CD14-positive monocyte (primary cell): ENCODE data around the gene CBX6. TPM values are rescaled to one million over a fixed set of nuclear protein-coding genes. Genes with fewer than 3 reads are reported as not detected.

Experiments
- DNase-seq, 3 donors: peaks; one replicate each; pipeline ENCODE4 v3.0.0-alpha.2; 2011 to 2022
- H2AFZ ChIP-seq: 2 replicates; pipeline ENCODE4 v1.6.0; 2012; ENCODE audit warnings: mild to moderate bottlenecking, low read depth, low read length, inconsistent platforms; ENCODE audit not compliant: insufficient read depth, poor library complexity, severe bottlenecking
- H3K27ac ChIP-seq, 2 donors: 1 replicate in 1 of 2; 2 replicates in 1 of 2; pipeline ENCODE4 v1.5.1; 2012 to 2013; ENCODE audit warnings: low read length in 2 of 2, control low read depth in 1 of 2, inconsistent platforms in 1 of 2, low read depth in 1 of 2, mild to moderate bottlenecking in 1 of 2
- H3K27me3 ChIP-seq, 2 donors: one replicate each; pipeline versions ENCODE4 v1.6.0 to v1.6.1; 2011 to 2013; ENCODE audit warnings: low read length in 2 of 2; ENCODE audit not compliant: control insufficient read depth in 2 of 2, insufficient read depth in 2 of 2
- H3K36me3 ChIP-seq, 2 donors: replicated peaks in 1 of 2; 1 replicate in 1 of 2; 2 replicates in 1 of 2; pipeline versions ENCODE4 v1.5.1 to v1.6.1; 2012 to 2013; ENCODE audit warnings: low read length in 2 of 2, control low read depth in 1 of 2, inconsistent platforms in 1 of 2, mild to moderate bottlenecking in 1 of 2; ENCODE audit not compliant: insufficient read depth in 2 of 2, control insufficient read depth in 1 of 2
- H3K4me1 ChIP-seq, 2 donors: 1 replicate in 1 of 2; 2 replicates in 1 of 2; pipeline versions ENCODE4 v1.5.1 to v1.6.1; 2012 to 2013; ENCODE audit warnings: low read length in 2 of 2, control low read depth in 1 of 2, inconsistent platforms in 1 of 2, mild to moderate bottlenecking in 1 of 2, moderate library complexity in 1 of 2; ENCODE audit not compliant: insufficient read depth in 2 of 2, control insufficient read depth in 1 of 2
- H3K4me2 ChIP-seq: replicated peaks from 2 replicates; pipeline ENCODE3; 2012; ENCODE audit warnings: low read length, moderate library complexity, mild to moderate bottlenecking; ENCODE audit not compliant: poor library complexity, severe bottlenecking; ENCODE audit errors: extremely low read depth
- H3K4me3 ChIP-seq, 3 experiments: fragments of 200-600 bp in 1 of 3; sonication (generic) in 1 of 3; replicated peaks in 1 of 3; 1 replicate in 2 of 3; 2 replicates in 1 of 3; pipeline ENCODE4 v1.5.1; 2011 to 2013; ENCODE audit warnings: low read length in 3 of 3, mild to moderate bottlenecking in 3 of 3, control low read depth in 2 of 3, low read depth in 2 of 3, inconsistent platforms in 1 of 3, moderate library complexity in 1 of 3
- H3K79me2 ChIP-seq: 2 replicates; pipeline ENCODE4 v1.6.0; 2012; ENCODE audit warnings: mild to moderate bottlenecking, control low read depth, inconsistent platforms, low read length, moderate library complexity; ENCODE audit not compliant: insufficient read depth
- H3K9ac ChIP-seq: 2 replicates; pipeline ENCODE4 v1.6.0; 2017; ENCODE audit warnings: low read length, mild to moderate bottlenecking; ENCODE audit not compliant: insufficient read depth, poor library complexity, severe bottlenecking
- H3K9me3 ChIP-seq, 2 donors: replicated peaks in 1 of 2; 1 replicate in 1 of 2; 2 replicates in 1 of 2; pipeline versions ENCODE4 v1.5.1 to v1.6.1; 2012 to 2013; ENCODE audit warnings: low read length in 2 of 2, control low read depth in 1 of 2; ENCODE audit not compliant: control insufficient read depth in 1 of 2, insufficient read depth in 1 of 2
- H4K20me1 ChIP-seq: 2 replicates; pipeline ENCODE4 v1.6.0; 2012; ENCODE audit warnings: mild to moderate bottlenecking, low read length, control low read depth, moderate library complexity; ENCODE audit not compliant: insufficient read depth
- H3K27ac Mint-ChIP-seq, 7 donors: one replicate each; pipeline ENCODE4 v1.8.0; 2020; ENCODE audit warnings: mild to moderate bottlenecking in 7 of 7, mixed read lengths in 7 of 7, moderate library complexity in 6 of 7, inconsistent platforms in 2 of 7
- H3K27me3 Mint-ChIP-seq, 3 donors: one replicate each; pipeline ENCODE4 v1.8.0; 2021 to 2022; ENCODE audit warnings: low read depth in 3 of 3, mild to moderate bottlenecking in 3 of 3, mixed read lengths in 3 of 3, moderate library complexity in 3 of 3, inconsistent platforms in 1 of 3
- H3K36me3 Mint-ChIP-seq, 2 donors: one replicate each; pipeline ENCODE4 v1.8.0; 2020; ENCODE audit warnings: mixed read lengths in 2 of 2, inconsistent platforms in 1 of 2, mild to moderate bottlenecking in 1 of 2
- H3K4me1 Mint-ChIP-seq: one replicate; pipeline ENCODE4 v1.8.0; 2020; ENCODE audit warnings: mild to moderate bottlenecking, mixed read lengths
- H3K4me3 Mint-ChIP-seq, 2 donors: one replicate each; pipeline ENCODE4 v1.8.0; 2020; ENCODE audit warnings: mild to moderate bottlenecking in 2 of 2, mixed read lengths in 2 of 2, moderate library complexity in 1 of 2
- H3K9me3 Mint-ChIP-seq, 7 donors: one replicate each; pipeline ENCODE4 v1.8.0; 2020 to 2022; ENCODE audit warnings: mixed read lengths in 7 of 7, mild to moderate bottlenecking in 6 of 7, moderate library complexity in 6 of 7, inconsistent platforms in 2 of 7
- CTCF ChIP-seq: fragments of 200-600 bp; IDR thresholded peaks from one replicate; pipeline ENCODE4 v1.8.0; 2022; ENCODE audit warnings: antibody characterized with exemption, mild to moderate bottlenecking
- WGBS: methylation state at CpG from one replicate; pipeline ENCODE4 v1.1.5; 2013; ENCODE audit warnings: missing lambda C conversion rate; ENCODE audit not compliant: insufficient coverage; 5-methylcytosine and 5-hydroxymethylcytosine counted together
- intact Hi-C, 2 donors: fragments of 100-400 bp; cut with micrococcal nuclease; formaldehyde crosslinking; loops; one replicate each; pipeline versions ENCODE4 v1.15.0 to v1.15.1; 2023
- polyA plus RNA-seq, 3 donors: library from polyadenylated mRNA; depleted of rRNA in 1 of 3; unstranded in 2 of 3; stranded (reverse) in 1 of 3; fragments of 300-500 nt in 2 of 3; fragments of >200 nt in 1 of 3; fragmentation: Illumina TruSeq in 2 of 3; gene quantifications; 1 replicate in 2 of 3; 2 replicates in 1 of 3; pipeline ENCODE4 v1.2.3, GENCODE V29; 2012 to 2021

The CBX6 gene
- polyA plus RNA-seq, 3 donors = 2.1 to 26.7 (median 5.0) TPM

GRCh38 chr22:38891256-38891655 lies 19.2 kb upstream of the CBX6 start:
- Histone ChIP-seq H3K4me1 (no peaks in the 10 kb centered on the region), H3K9me3 (no peaks in the 10 kb centered on the region), H3K4me2 (no peak overlapping the region), H3K9ac (no peak overlapping the region), H4K20me1 (no peaks in the 10 kb centered on the region), H3K36me3 (no peaks in the 10 kb centered on the region), H3K4me3 (no peak overlapping the region), H3K79me2 (no peaks in the 10 kb centered on the region), H3K27ac (no peak overlapping the region), H2AFZ (no peak overlapping the region), H3K27me3 (peaks cover 6 to 7% of the 10 kb centered on the region in 2 donors)
- TF ChIP-seq CTCF = no peak
- DNase-seq = no peak
- Mint-ChIP-seq H3K27me3 (peaks cover 9 to 24% (median 18%) of the 10 kb centered on the region in 3 donors), H3K4me1 (no peaks in the 10 kb centered on the region), H3K36me3 (no peaks in the 10 kb centered on the region), H3K4me3 (no peak overlapping the region), H3K9me3 (no peaks in the 10 kb centered on the region), H3K27ac (no peak overlapping the region)
- 87% methylated on average over 9 of the region's 9 CpGs for whole genome bisulfite sequencing
- intact Hi-C loops = no loop called here

- Mint-ChIP-seq H3K9me3 (no peaks in the 10 kb centered on the region), H3K36me3 (no peaks in the 10 kb centered on the region), H3K27me3 (peaks cover 9 to 24% (median 18%) of the 10 kb centered on the region in 3 donors), H3K27ac (no peak overlapping the region), H3K4me1 (no peaks in the 10 kb centered on the region), H3K4me3 (no peak overlapping the region)
- no peak overlapping the region for H3K4me3 ChIP-seq
- TF ChIP-seq CTCF = no peak
- no peaks in the 10 kb centered on the region for H3K9me3 ChIP-seq
- no peaks in the 10 kb centered on the region for H3K36me3 ChIP-seq
- no peak overlapping the region for H3K27ac ChIP-seq
- no peak overlapping the region for H3K9ac ChIP-seq
- DNase-seq = no peak
- intact Hi-C loops = no loop called here
- 83% methylated on average over 1 of the region's 5 CpGs for WGBS
- H3K4me2 ChIP-seq = no peak overlapping the region
- no peaks in the 10 kb centered on the region for H3K4me1 ChIP-seq
- no peak overlapping the region for H2AFZ ChIP-seq
- no peaks in the 10 kb centered on the region for H4K20me1 ChIP-seq
- peaks cover 6 to 7% of the 10 kb centered on the region in 2 donors for H3K27me3 ChIP-seq
- H3K79me2 ChIP-seq = no peaks in the 10 kb centered on the region
These were observed 18.4 kb upstream of the CBX6 start for GRCh38 chr22:38890377-38890776.
